IMR-90 (cell line): Measurements from ENCODE around the gene LYRM4. TPM values are rescaled to one million over a fixed set of nuclear protein-coding genes. Genes with fewer than 3 reads are reported as not detected.

Source experiments
- ATAC-seq: fragments of 200-7000 bp; cut with Tn5 transposase; 2 replicates; pipeline ENCODE4 v1.9.1; 2020; ENCODE audit warnings: low read depth, mild to moderate bottlenecking, moderate library complexity
- BruUV-seq: library from RNA; stranded (reverse); fragments of 400-500 nt; replicated peaks from 2 replicates; lab custom pipeline; 2021; lab: Mats Ljungman, UMichigan
- CTCF ChIA-PET: fragments of 300-600 bp; formaldehyde crosslinking; extraction: SDS; loops from one replicate; lab custom pipeline; 2021; ENCODE audit warnings: antibody characterized with exemption; lab: Yijun Ruan, JAX
- POLR2A ChIA-PET: fragments of 300-600 bp; sonication (Branson Sonifier 250); formaldehyde crosslinking; loops from one replicate; lab custom pipeline; 2022; ENCODE audit warnings: antibody characterized with exemption; ENCODE audit not compliant: unreplicated experiment; lab: Charles Lee
- DNase-seq: peaks from one replicate; pipeline ENCODE4 v3.0.0; 2013
- H2AFZ ChIP-seq: replicated peaks from 2 replicates; pipeline ENCODE3; 2013; ENCODE audit warnings: low read length, mild to moderate bottlenecking; ENCODE audit not compliant: poor library complexity
- H2AK5ac ChIP-seq: 2 replicates; pipeline ENCODE4 v1.6.1; 2013; ENCODE audit warnings: low read depth, low read length, inconsistent platforms
- H2AK9ac ChIP-seq: replicated peaks from 2 replicates; pipeline ENCODE3; 2013; ENCODE audit warnings: mild to moderate bottlenecking, low read depth, low read length, moderate library complexity; ENCODE audit not compliant: poor library complexity
- H2BK120ac ChIP-seq: 2 replicates; pipeline ENCODE4 v1.6.1; 2013; ENCODE audit warnings: low read depth, low read length, inconsistent platforms
- H2BK15ac ChIP-seq: 3 replicates; pipeline ENCODE4 v1.6.1; 2013; ENCODE audit warnings: low read depth, low read length, inconsistent platforms
- H2BK20ac ChIP-seq: 2 replicates; pipeline ENCODE4 v1.6.1; 2013; ENCODE audit warnings: low read depth, mild to moderate bottlenecking, inconsistent platforms, low read length, moderate library complexity
- H2BK5ac ChIP-seq: 2 replicates; pipeline ENCODE4 v1.6.1; 2013; ENCODE audit warnings: mild to moderate bottlenecking, low read depth, low read length, inconsistent platforms; ENCODE audit not compliant: poor library complexity, severe bottlenecking
- H3K14ac ChIP-seq: replicated peaks from 2 replicates; pipeline ENCODE4 v1.6.1; 2013; ENCODE audit warnings: low read depth, low read length, inconsistent platforms
- H3K18ac ChIP-seq: 2 replicates; pipeline ENCODE4 v1.6.1; 2013; ENCODE audit warnings: low read depth, low read length, control low read depth
- H3K23ac ChIP-seq: 2 replicates; pipeline ENCODE4 v1.6.1; 2013; ENCODE audit warnings: low read depth, low read length, inconsistent platforms
- H3K27ac ChIP-seq: 2 replicates; pipeline ENCODE4 v1.5.1; 2013; ENCODE audit warnings: mild to moderate bottlenecking, control low read depth, low read length; ENCODE audit not compliant: insufficient read depth
- H3K27me3 ChIP-seq: 2 replicates; pipeline ENCODE4 v1.6.1; 2013; ENCODE audit warnings: low read length; ENCODE audit not compliant: control insufficient read depth, insufficient read depth
- H3K36me3 ChIP-seq: 2 replicates; pipeline ENCODE4 v1.6.1; 2013; ENCODE audit warnings: low read length, mixed read lengths; ENCODE audit not compliant: control insufficient read depth, insufficient read depth
- H3K4ac ChIP-seq: 2 replicates; pipeline ENCODE4 v1.6.1; 2013; ENCODE audit warnings: low read depth, low read length, inconsistent platforms
- H3K4me1 ChIP-seq: 2 replicates; pipeline ENCODE4 v1.6.1; 2013; ENCODE audit warnings: low read length, mixed read lengths; ENCODE audit not compliant: control insufficient read depth, insufficient read depth
- H3K4me2 ChIP-seq: 2 replicates; pipeline ENCODE4 v1.6.1; 2013; ENCODE audit warnings: low read depth, mild to moderate bottlenecking, control low read depth, low read length, moderate library complexity
- H3K4me3 ChIP-seq: 2 replicates; pipeline ENCODE4 v1.5.1; 2013; ENCODE audit warnings: low read depth, mild to moderate bottlenecking, control low read depth, low read length, moderate library complexity; ENCODE audit not compliant: insufficient read depth
- H3K56ac ChIP-seq: 2 replicates; pipeline ENCODE4 v1.6.1; 2013; ENCODE audit warnings: low read length, inconsistent platforms; ENCODE audit not compliant: insufficient read depth; ENCODE audit errors: extremely low read depth
- H3K79me1 ChIP-seq, 2 experiments: 2 replicates each; pipeline ENCODE4 v1.6.1; 2013; ENCODE audit warnings: low read length in 2 of 2, inconsistent platforms in 1 of 2, low read depth in 1 of 2
- H3K9ac ChIP-seq: 2 replicates; pipeline ENCODE4 v1.6.1; 2013; ENCODE audit warnings: low read depth, low read length, control low read depth
- H3K9me1 ChIP-seq: 2 replicates; pipeline ENCODE4 v1.6.1; 2013; ENCODE audit warnings: low read length, inconsistent platforms; ENCODE audit not compliant: insufficient read depth
- H3K9me3 ChIP-seq: 2 replicates; pipeline ENCODE4 v1.6.1; 2013; ENCODE audit warnings: low read length; ENCODE audit not compliant: control insufficient read depth, insufficient read depth
- H4K20me1 ChIP-seq: 2 replicates; pipeline ENCODE4 v1.6.1; 2013; ENCODE audit warnings: low read length, inconsistent platforms; ENCODE audit not compliant: insufficient read depth
- H4K5ac ChIP-seq: 2 replicates; pipeline ENCODE4 v1.6.1; 2013; ENCODE audit warnings: mild to moderate bottlenecking, low read depth, low read length, control low read depth
- H4K8ac ChIP-seq, 2 experiments: 2 replicates each; pipeline ENCODE4 v1.6.1; 2013; ENCODE audit warnings: low read depth in 2 of 2, low read length in 2 of 2, control low read depth in 1 of 2, inconsistent platforms in 1 of 2
- H4K91ac ChIP-seq: 2 replicates; pipeline ENCODE4 v1.6.1; 2013; ENCODE audit warnings: low read depth, low read length, inconsistent platforms; ENCODE audit not compliant: insufficient read depth
- BHLHE40 ChIP-seq: fragments of 150-350 bp; IDR thresholded peaks from 2 replicates; pipeline ENCODE4 v1.6.1; 2016; ENCODE audit warnings: mild to moderate bottlenecking, low read depth, low read length
- CHD1 ChIP-seq: IDR thresholded peaks from 2 replicates; pipeline ENCODE4 v1.6.1; 2012; ENCODE audit warnings: low read depth, low read length, improper control_type of control experiment
- FOS ChIP-seq: fragments of 150-350 bp; IDR thresholded peaks from 2 replicates; pipeline ENCODE4 v1.6.1; 2016; ENCODE audit warnings: low read depth, low read length
- MXI1 ChIP-seq: IDR thresholded peaks from 2 replicates; pipeline ENCODE4 v1.6.1; 2012; ENCODE audit warnings: low read depth, mild to moderate bottlenecking, low read length, moderate library complexity, borderline replicate concordance
- NFE2L2 ChIP-seq: fragments of 150-350 bp; IDR thresholded peaks from 2 replicates; pipeline ENCODE4 v1.6.1; 2016; ENCODE audit warnings: low read depth, mild to moderate bottlenecking, low read length
- RCOR1 ChIP-seq: IDR thresholded peaks from 2 replicates; pipeline ENCODE4 v1.6.1; 2012; ENCODE audit warnings: mild to moderate bottlenecking, low read length, improper control_type of control experiment; ENCODE audit not compliant: insufficient replicate concordance
- SMC3 ChIP-seq: fragments of 150-350 bp; IDR thresholded peaks from 2 replicates; pipeline ENCODE4 v1.6.1; 2016; ENCODE audit warnings: low read depth, mild to moderate bottlenecking, antibody characterized with exemption, low read length, moderate library complexity
- WGBS, 2 experiments: methylation state at CpG; one replicate each; pipeline versions ENCODE4 v1.1.5 to v1.1.7; 2013; ENCODE audit warnings: missing lambda C conversion rate in 2 of 2; ENCODE audit not compliant: insufficient read length in 1 of 2; ENCODE audit errors: extremely low coverage in 2 of 2; 5-methylcytosine and 5-hydroxymethylcytosine counted together
- dilution Hi-C: fragments of 300-500 bp; cut with HindIII; formaldehyde crosslinking; loops from one replicate; pipeline ENCODE4 v1.14.3; 2018; ENCODE audit warnings: low sequenced_read_pairs; ENCODE audit not compliant: unreplicated experiment
- in situ Hi-C: fragments of 300-500 bp; cut with MboI; formaldehyde crosslinking; loops from 3 replicates; pipeline ENCODE4 v1.14.3; 2019; ENCODE audit warnings: low sequenced_read_pairs, inconsistent platforms, mixed read lengths
- intact Hi-C: fragments of 100-400 bp; cut with micrococcal nuclease; formaldehyde crosslinking; loops from 2 replicates; pipeline ENCODE4 v1.10.0; 2022
- polyA plus RNA-seq, 3 experiments: library from polyadenylated mRNA; depleted of rRNA; stranded (reverse); fragments of >200 nt; gene quantifications; 2 replicates each; pipeline ENCODE4 v1.2.3, GENCODE V29; 2012; ENCODE audit warnings: low replicate concordance in 1 of 3
- total RNA-seq: library from RNA; depleted of rRNA; stranded (reverse); fragments of >200 nt; gene quantifications from 2 replicates; pipeline ENCODE4 v1.2.3, GENCODE V29; 2012
- TF ChIP-seq, protein P1 (sequence below): fragments of 150-350 bp; IDR thresholded peaks from 2 replicates; pipeline ENCODE4 v1.6.1; 2016; ENCODE audit warnings: low read depth, mild to moderate bottlenecking, low read length, moderate library complexity, borderline replicate concordance
- TF ChIP-seq, protein P2 (sequence below): fragments of 150-350 bp; IDR thresholded peaks from 2 replicates; pipeline ENCODE4 v1.6.1; 2017; ENCODE audit warnings: mild to moderate bottlenecking, antibody characterized with exemption, low read length, low read depth

The LYRM4 gene
- total and polyA plus RNA-seq, 2 of the 4 experiments (the other 2 are of a cell fraction) = 11.5 to 26.6 TPM

DNA sequence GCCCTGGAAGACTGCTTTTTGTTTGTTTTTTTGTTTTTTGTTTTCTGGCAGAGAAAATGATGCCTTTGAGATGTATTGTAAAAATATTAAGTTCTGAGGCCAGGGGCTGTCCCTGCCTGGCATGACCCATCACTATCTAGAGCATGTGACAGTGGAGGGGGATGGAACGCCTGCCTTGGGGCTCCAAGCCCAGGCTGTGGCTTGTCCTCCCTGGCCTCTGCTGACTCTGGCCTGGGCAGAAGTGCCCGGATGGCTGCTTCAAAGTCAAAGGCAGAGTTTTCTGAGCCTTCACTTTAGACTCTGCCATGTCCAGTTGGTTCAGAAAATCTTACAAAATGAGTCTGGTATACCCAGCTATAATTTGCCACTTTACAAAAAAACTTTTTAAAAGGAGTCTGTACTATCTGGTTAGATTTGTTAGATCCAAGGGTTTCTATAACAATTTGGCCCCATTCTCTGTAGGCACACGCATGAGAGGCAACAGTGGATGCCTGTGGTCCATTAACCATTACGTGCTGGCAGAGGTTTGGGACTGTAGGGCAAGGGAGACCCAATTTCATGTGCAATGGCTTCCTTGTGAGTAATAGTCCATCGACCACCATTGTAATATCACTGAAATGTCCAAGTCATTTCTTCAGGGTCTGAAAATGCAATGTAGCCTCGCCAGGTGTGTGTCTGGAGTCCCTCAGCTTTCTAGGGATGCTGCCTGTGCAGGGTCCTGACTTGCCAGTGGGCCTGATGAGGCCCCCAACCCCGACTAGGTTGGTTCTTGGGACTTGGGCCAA, 167.3 kb downstream of the LYRM4 start (continued):
- TF ChIP-seq MXI1 = no peak

DNA sequence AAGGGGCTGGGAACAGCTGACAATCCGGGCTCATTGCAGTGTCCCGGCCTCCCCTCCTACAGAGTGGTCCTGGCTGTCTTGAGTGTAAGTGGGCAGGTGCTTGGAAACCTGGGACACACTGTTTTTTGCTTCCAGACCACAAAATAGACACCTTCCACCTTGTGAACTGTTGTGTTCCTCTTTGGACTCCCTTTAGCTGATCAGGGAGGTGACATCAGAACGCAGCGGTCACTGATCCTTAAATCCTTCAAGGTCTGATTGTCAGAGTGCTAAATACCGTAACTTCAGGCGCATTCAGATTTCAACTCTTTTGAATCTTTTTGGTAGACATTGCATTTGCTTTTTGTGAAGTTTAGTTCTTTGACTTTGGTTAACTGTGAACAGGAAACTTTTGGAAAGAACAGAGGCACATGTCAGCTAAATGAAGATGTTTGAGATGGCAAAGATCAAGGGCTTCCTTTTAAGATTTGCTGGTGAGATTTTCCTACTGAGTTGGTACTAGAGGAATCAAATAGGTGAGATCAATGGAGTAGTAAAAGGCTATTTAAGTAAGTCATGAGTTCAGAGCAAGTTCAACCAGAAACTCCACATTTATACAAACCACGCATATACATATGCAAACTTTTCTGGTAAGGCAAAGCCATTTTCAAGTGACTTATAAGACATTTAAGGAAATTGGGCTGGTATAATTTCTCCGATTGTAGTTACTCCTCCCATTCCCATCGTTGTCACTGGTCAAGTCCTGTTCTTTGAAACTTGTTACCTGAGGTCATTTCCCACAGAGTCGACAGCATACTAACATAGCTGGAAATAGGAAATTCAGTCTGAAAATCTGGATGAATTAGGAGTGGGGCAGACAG, 169.3 kb downstream of the LYRM4 start:
- H2BK15ac ChIP-seq = no peak overlapping the region
- DNase-seq (no peak), ATAC-seq (no peak)
- no peak overlapping the region for H2AK9ac ChIP-seq
- in situ Hi-C loops = no loop called here
- no peaks in the 10 kb centered on the region for H3K79me1 ChIP-seq
- no peak overlapping the region for H3K56ac ChIP-seq
- H3K27ac ChIP-seq = no peak overlapping the region
- POLR2A ChIA-PET = interaction anchor here (0.5 kb wide), 1 partner anchor 93 kb away, joined by 3 read pairs; no protein-coding TSS in a partner anchor
- no CpG with 5 or more reads among the region's 10 CpGs for WGBS, 2 experiments
- no peak overlapping the region for H4K8ac ChIP-seq
- no peak overlapping the region for H3K4me3 ChIP-seq
- H2BK120ac ChIP-seq = no peak overlapping the region
- no peak overlapping the region for H3K9ac ChIP-seq
- CTCF ChIA-PET = interaction anchor here (0.6 kb wide), 1 partner anchor 641 kb away, joined by 3 read pairs; no protein-coding TSS in a partner anchor
- dilution Hi-C loops = no loop called here
- no peak overlapping the region for H3K4me2 ChIP-seq
- no peak overlapping the region for H4K5ac ChIP-seq
- no TSS peak for BruUV-seq
- no peak overlapping the region for H3K23ac ChIP-seq
- H4K20me1 ChIP-seq = peaks cover 11% of the 10 kb centered on the region; the same call in 1 of the 2 replicates
- H2BK5ac ChIP-seq = no peak overlapping the region
- no peak overlapping the region for H2BK20ac ChIP-seq
- H3K4me1 ChIP-seq = peaks cover 5% of the 10 kb centered on the region; the same call in 1 of the 2 replicates
- no peak overlapping the region for H3K14ac ChIP-seq
- no peak overlapping the region for H2AK5ac ChIP-seq
- no peaks in the 10 kb centered on the region for H3K9me1 ChIP-seq
- H3K36me3 ChIP-seq = no peaks in the 10 kb centered on the region
- H3K9me3 ChIP-seq = no peaks in the 10 kb centered on the region; the same call in 1 of the 2 replicates
- H3K27me3 ChIP-seq = peaks cover 54% of the 10 kb centered on the region
- no peak overlapping the region for H3K18ac ChIP-seq
- H3K4ac ChIP-seq = no peak overlapping the region
- no peak overlapping the region for H2AFZ ChIP-seq
- H4K91ac ChIP-seq = no peak overlapping the region
- intact Hi-C loops = no loop called here
- TF ChIP-seq SMC3 (no peak), MXI1 (no peak), BHLHE40 (no peak), FOS (no peak), RCOR1 (no peak), CHD1 (no peak), NFE2L2 (no peak)
- TF ChIP-seq, protein P1, sequence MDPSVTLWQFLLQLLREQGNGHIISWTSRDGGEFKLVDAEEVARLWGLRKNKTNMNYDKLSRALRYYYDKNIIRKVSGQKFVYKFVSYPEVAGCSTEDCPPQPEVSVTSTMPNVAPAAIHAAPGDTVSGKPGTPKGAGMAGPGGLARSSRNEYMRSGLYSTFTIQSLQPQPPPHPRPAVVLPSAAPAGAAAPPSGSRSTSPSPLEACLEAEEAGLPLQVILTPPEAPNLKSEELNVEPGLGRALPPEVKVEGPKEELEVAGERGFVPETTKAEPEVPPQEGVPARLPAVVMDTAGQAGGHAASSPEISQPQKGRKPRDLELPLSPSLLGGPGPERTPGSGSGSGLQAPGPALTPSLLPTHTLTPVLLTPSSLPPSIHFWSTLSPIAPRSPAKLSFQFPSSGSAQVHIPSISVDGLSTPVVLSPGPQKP = no peak
- TF ChIP-seq, protein P2, sequence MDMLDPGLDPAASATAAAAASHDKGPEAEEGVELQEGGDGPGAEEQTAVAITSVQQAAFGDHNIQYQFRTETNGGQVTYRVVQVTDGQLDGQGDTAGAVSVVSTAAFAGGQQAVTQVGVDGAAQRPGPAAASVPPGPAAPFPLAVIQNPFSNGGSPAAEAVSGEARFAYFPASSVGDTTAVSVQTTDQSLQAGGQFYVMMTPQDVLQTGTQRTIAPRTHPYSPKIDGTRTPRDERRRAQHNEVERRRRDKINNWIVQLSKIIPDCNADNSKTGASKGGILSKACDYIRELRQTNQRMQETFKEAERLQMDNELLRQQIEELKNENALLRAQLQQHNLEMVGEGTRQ = no peak
